ENCODE data around the gene LARP7. TPM values are rescaled to one million over a fixed set of nuclear protein-coding genes. Genes with fewer than 3 reads are reported as not detected.

The LARP7 gene
- total and polyA plus RNA-seq, 5 donors from 2014 or later = 27.7 to 44.9 (median 31.5) TPM

DNA sequence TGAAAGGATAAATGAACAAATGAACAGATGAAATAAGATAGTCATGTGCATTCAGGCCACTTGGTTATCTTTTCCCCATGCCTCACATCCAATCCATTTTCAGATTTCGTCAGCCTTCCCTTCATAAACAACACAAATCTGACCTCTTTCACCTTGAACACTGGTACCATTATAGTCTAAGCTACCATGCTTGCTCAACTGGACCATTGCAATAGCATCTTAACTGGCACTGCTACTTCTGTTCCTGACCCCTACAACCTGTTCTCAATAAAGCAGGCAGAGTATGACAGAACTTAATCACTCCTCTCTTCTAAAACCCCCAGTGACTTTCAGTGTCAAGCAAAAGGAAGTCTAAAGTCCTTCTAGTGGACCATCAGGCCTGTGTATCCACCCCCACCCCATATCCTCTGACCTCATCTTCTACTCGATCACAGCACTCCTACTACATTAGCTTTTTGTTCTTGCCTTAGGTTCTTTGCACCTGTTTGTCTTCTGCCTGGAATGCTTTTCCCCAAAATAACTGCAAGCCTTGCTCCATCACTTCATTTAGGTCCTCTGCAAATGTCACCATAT, 40.7 kb downstream of the LARP7 start:
- Histone ChIP-seq H3K36me3 (ENCODE audit: control insufficient read depth, insufficient read depth, low read length) (no peaks in the 10 kb centered on the region), H3K27me3 (ENCODE audit: control insufficient read depth, insufficient read depth, low read length) (no peaks in the 10 kb centered on the region), H3K9me3 (ENCODE audit: control insufficient read depth in 2 of 2, low read length in 2 of 2) (no peaks in the 10 kb centered on the region), H3K4me3 (ENCODE audit: low read depth, low read length) (no peak overlapping the region), H3K4me1 (ENCODE audit: control insufficient read depth, insufficient read depth, low read length, poor library complexity, severe bottlenecking) (no peaks in the 10 kb centered on the region), H3K27ac (ENCODE audit: insufficient read depth, low read length, poor library complexity, severe bottlenecking) (no peak overlapping the region)
- Mint-ChIP-seq H3K36me3 (no peaks in the 10 kb centered on the region), H3K27me3 (peaks cover 5% of the 10 kb centered on the region), H3K9me3 (peaks cover 0 to 2% (median 0%) of the 10 kb centered on the region in 7 donors), H3K4me3 (no peak overlapping the region), H3K4me1 (no peaks in the 10 kb centered on the region), H3K27ac (no peak overlapping the region)
- ATAC-seq (ENCODE audit: low read depth in 2 of 2) (no peak), DNase-seq (no peak)

DNA sequence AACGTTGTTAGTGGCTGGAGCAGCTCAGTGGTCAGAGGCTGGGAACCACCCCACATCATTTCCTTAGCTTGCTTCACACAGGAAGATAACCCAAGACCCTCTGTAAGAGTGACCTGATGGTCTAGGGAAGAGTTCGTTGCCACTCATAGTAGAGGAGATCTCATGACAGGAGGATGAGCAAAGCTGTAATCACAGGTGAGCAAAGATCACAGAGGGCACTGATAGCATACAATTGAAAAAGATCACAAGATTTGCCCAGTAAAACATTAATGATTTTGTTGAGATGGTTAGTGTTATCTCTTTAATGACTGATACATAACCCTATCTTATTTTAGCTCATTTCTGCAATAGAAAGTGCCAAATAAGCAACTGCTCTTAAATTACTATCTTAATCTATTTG, 44.1 kb downstream of the LARP7 start:
- H3K4me1 Mint-ChIP-seq = no peaks in the 10 kb centered on the region
- H3K4me1 ChIP-seq (ENCODE audit: control insufficient read depth, insufficient read depth, low read length, poor library complexity, severe bottlenecking) = no peaks in the 10 kb centered on the region
- H3K27ac Mint-ChIP-seq = no peak overlapping the region
- peaks cover 0 to 2% (median 0%) of the 10 kb centered on the region in 7 donors for H3K9me3 Mint-ChIP-seq
- peaks cover 5% of the 10 kb centered on the region for H3K27me3 Mint-ChIP-seq
- no peaks in the 10 kb centered on the region for H3K36me3 ChIP-seq (ENCODE audit: control insufficient read depth, insufficient read depth, low read length)
- no peaks in the 10 kb centered on the region for H3K36me3 Mint-ChIP-seq
- DNase-seq = no peak
- H3K27me3 ChIP-seq (ENCODE audit: control insufficient read depth, insufficient read depth, low read length) = peaks cover 3% of the 10 kb centered on the region
- no peak for ATAC-seq (ENCODE audit: low read depth in 2 of 2)
- H3K4me3 ChIP-seq (ENCODE audit: low read depth, low read length) = no peak overlapping the region
- no peaks in the 10 kb centered on the region for H3K9me3 ChIP-seq (ENCODE audit: control insufficient read depth in 2 of 2, low read length in 2 of 2)
- H3K4me3 Mint-ChIP-seq = no peak overlapping the region
- H3K27ac ChIP-seq (ENCODE audit: insufficient read depth, low read length, poor library complexity, severe bottlenecking) = no peak overlapping the region

DNA sequence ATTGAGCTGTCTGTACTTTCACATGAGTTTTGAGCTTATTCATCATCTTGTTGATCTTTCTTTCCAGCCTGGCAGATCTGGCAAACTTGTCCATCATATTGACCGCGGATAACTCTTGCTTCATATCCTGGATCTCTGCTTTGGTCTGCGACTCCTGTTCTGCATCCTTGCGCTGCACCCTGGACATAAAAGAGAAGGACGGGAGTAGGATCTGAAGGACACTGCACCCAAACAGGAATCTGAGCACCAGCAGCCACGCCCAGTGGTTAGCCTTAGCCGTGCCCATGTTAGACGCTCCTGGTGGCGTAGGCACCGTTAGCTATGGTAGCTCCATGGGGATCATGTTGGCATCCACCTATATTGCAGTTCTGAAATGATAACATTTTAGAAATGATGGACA, 56.6 kb downstream of the LARP7 start:
- Histone ChIP-seq H3K27me3 (ENCODE audit: control insufficient read depth, insufficient read depth, low read length) (no peaks in the 10 kb centered on the region), H3K9me3 (ENCODE audit: control insufficient read depth in 2 of 2, low read length in 2 of 2) (no peaks in the 10 kb centered on the region), H3K36me3 (ENCODE audit: control insufficient read depth, insufficient read depth, low read length) (no peaks in the 10 kb centered on the region), H3K4me3 (ENCODE audit: low read depth, low read length) (no peak overlapping the region), H3K4me1 (ENCODE audit: control insufficient read depth, insufficient read depth, low read length, poor library complexity, severe bottlenecking) (no peaks in the 10 kb centered on the region), H3K27ac (ENCODE audit: insufficient read depth, low read length, poor library complexity, severe bottlenecking) (no peak overlapping the region)
- ATAC-seq (ENCODE audit: low read depth in 2 of 2) (no peak), DNase-seq (no peak)
- H3K27me3 Mint-ChIP-seq = peaks cover 6% of the 10 kb centered on the region
- no peak overlapping the region for H3K4me3 Mint-ChIP-seq
- peaks cover 0 to 2% (median 0%) of the 10 kb centered on the region in 7 donors for H3K9me3 Mint-ChIP-seq
- no peaks in the 10 kb centered on the region for H3K4me1 Mint-ChIP-seq
- H3K36me3 Mint-ChIP-seq = no peaks in the 10 kb centered on the region
- no peak overlapping the region for H3K27ac Mint-ChIP-seq

DNA sequence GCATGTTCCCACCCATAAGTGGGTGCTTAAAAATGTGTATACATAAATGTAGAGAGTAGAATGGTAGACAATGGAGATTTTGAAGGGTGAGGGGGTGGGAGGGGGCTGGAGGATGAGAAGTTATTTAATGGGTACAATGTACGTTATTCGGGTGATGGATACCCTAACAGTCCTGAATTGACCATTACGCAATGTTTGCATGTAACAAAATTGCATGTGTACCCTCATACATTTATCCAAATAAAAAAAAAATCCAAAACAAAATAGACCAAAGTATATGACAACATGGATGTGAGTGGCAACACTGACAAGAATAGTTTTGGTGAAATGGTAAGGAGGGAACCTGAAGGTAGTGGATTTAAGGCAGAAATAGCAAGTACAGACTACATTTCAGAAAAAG, 63.7 kb downstream of the LARP7 start:
- H3K36me3 ChIP-seq (ENCODE audit: control insufficient read depth, insufficient read depth, low read length) = no peaks in the 10 kb centered on the region
- H3K27me3 Mint-ChIP-seq = peaks cover 35% of the 10 kb centered on the region
- ATAC-seq (ENCODE audit: low read depth in 2 of 2) = no peak

DNA sequence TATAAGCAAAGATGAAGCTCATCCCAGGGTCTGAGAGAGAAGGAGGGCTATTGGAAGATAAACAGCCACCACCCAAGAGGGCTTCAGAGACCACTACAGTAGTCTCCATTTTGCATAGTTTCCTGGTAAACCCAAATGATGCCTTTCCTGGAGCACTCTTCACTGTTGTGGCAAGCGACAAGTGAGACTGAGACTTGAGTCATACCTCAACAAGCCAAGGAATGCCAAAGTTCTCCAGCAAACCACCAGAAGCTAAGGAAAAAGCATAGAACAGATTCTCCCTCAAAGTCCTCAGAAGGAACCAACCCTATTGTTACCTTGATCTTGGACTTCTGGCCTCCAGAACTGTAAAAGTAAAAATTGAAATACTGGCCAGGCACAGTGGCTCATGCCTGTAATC, 65.9 kb downstream of the LARP7 start:
- Histone ChIP-seq H3K4me1 (ENCODE audit: control insufficient read depth, insufficient read depth, low read length, poor library complexity, severe bottlenecking) (peaks cover 10% of the 10 kb centered on the region), H3K27ac (ENCODE audit: insufficient read depth, low read length, poor library complexity, severe bottlenecking) (no peak overlapping the region), H3K27me3 (ENCODE audit: control insufficient read depth, insufficient read depth, low read length) (peaks cover 40% of the 10 kb centered on the region), H3K36me3 (ENCODE audit: control insufficient read depth, insufficient read depth, low read length) (no peaks in the 10 kb centered on the region), H3K4me3 (ENCODE audit: low read depth, low read length) (no peak overlapping the region), H3K9me3 (ENCODE audit: control insufficient read depth in 2 of 2, low read length in 2 of 2) (no peaks in the 10 kb centered on the region)
- DNase-seq (no peak), ATAC-seq (ENCODE audit: low read depth in 2 of 2) (no peak)
- H3K4me1 Mint-ChIP-seq = peaks cover 0 to 23% (median 11%) of the 10 kb centered on the region in 4 donors
- H3K4me3 Mint-ChIP-seq = peak overlapping the region in 2 of 4 donors; percentile 47 to 65
- H3K27ac Mint-ChIP-seq = no peak overlapping the region
- peaks cover 48% of the 10 kb centered on the region for H3K27me3 Mint-ChIP-seq
- H3K9me3 Mint-ChIP-seq = peaks cover 0 to 4% (median 0%) of the 10 kb centered on the region in 7 donors
- H3K36me3 Mint-ChIP-seq = no peaks in the 10 kb centered on the region

More for the DNA sequence above, 63.7 kb downstream of the LARP7 start:
- Histone ChIP-seq H3K4me3 (ENCODE audit: low read depth, low read length) (no peak overlapping the region), H3K4me1 (ENCODE audit: control insufficient read depth, insufficient read depth, low read length, poor library complexity, severe bottlenecking) (peaks cover 3% of the 10 kb centered on the region), H3K27ac (ENCODE audit: insufficient read depth, low read length, poor library complexity, severe bottlenecking) (no peak overlapping the region), H3K27me3 (ENCODE audit: control insufficient read depth, insufficient read depth, low read length) (peaks cover 24% of the 10 kb centered on the region), H3K9me3 (ENCODE audit: control insufficient read depth in 2 of 2, low read length in 2 of 2) (no peaks in the 10 kb centered on the region)
- no peak for DNase-seq
- Mint-ChIP-seq H3K4me3 (no peak overlapping the region), H3K36me3 (no peaks in the 10 kb centered on the region), H3K9me3 (peaks cover 0 to 4% (median 0%) of the 10 kb centered on the region in 7 donors), H3K4me1 (peaks cover 0 to 12% (median 10%) of the 10 kb centered on the region in 4 donors), H3K27ac (no peak overlapping the region)

- no peak for ATAC-seq (ENCODE audit: low read depth in 2 of 2)
- Histone ChIP-seq H3K9me3 (ENCODE audit: control insufficient read depth in 2 of 2, low read length in 2 of 2) (no peaks in the 10 kb centered on the region), H3K4me3 (ENCODE audit: low read depth, low read length) (no peak overlapping the region), H3K27me3 (ENCODE audit: control insufficient read depth, insufficient read depth, low read length) (peaks cover 48% of the 10 kb centered on the region), H3K27ac (ENCODE audit: insufficient read depth, low read length, poor library complexity, severe bottlenecking) (no peak overlapping the region), H3K4me1 (ENCODE audit: control insufficient read depth, insufficient read depth, low read length, poor library complexity, severe bottlenecking) (peaks cover 10% of the 10 kb centered on the region), H3K36me3 (ENCODE audit: control insufficient read depth, insufficient read depth, low read length) (no peaks in the 10 kb centered on the region)
- H3K36me3 Mint-ChIP-seq = no peaks in the 10 kb centered on the region
- no peak for DNase-seq
- H3K27ac Mint-ChIP-seq = no peak overlapping the region
- H3K9me3 Mint-ChIP-seq = peaks cover 0 to 4% (median 0%) of the 10 kb centered on the region in 7 donors
- peaks cover 50% of the 10 kb centered on the region for H3K27me3 Mint-ChIP-seq
- peak overlapping the region; percentile 49 to 92 (median 80) for H3K4me3 Mint-ChIP-seq
- H3K4me1 Mint-ChIP-seq = peaks cover 0 to 23% (median 11%) of the 10 kb centered on the region in 4 donors
Observed at GRCh38 chr4:112704322-112704721, 67.4 kb downstream of the LARP7 start.

- H3K36me3 ChIP-seq (ENCODE audit: control insufficient read depth, insufficient read depth, low read length) = no peaks in the 10 kb centered on the region
- H3K27me3 Mint-ChIP-seq = peaks cover 59% of the 10 kb centered on the region
- peak overlapping the region; percentile 49 to 92 (median 80) for H3K4me3 Mint-ChIP-seq
- H3K27ac ChIP-seq (ENCODE audit: insufficient read depth, low read length, poor library complexity, severe bottlenecking) = no peak overlapping the region
- H3K9me3 ChIP-seq (ENCODE audit: control insufficient read depth in 2 of 2, low read length in 2 of 2) = no peaks in the 10 kb centered on the region
- peak in 1 of 3 donors; percentile 2 for DNase-seq
- H3K4me3 ChIP-seq (ENCODE audit: low read depth, low read length) = no peak overlapping the region
- peaks cover 0 to 23% (median 11%) of the 10 kb centered on the region in 4 donors for H3K4me1 Mint-ChIP-seq
- no peak for ATAC-seq (ENCODE audit: low read depth in 2 of 2)
- H3K27ac Mint-ChIP-seq = no peak overlapping the region
- no peaks in the 10 kb centered on the region for H3K36me3 Mint-ChIP-seq
- peaks cover 54% of the 10 kb centered on the region for H3K27me3 ChIP-seq (ENCODE audit: control insufficient read depth, insufficient read depth, low read length)
- H3K9me3 Mint-ChIP-seq = peaks cover 0 to 4% (median 0%) of the 10 kb centered on the region in 7 donors
- H3K4me1 ChIP-seq (ENCODE audit: control insufficient read depth, insufficient read depth, low read length, poor library complexity, severe bottlenecking) = peaks cover 10% of the 10 kb centered on the region
Observed at GRCh38 chr4:112704991-112705845, 68.3 kb downstream of the LARP7 start.
